Measurements from ENCODE around the gene PPP1R2.
"Not testable (repeated sequence)": the region's sequence is repeated elsewhere in the genome, so short reads cannot be mapped to it uniquely, and the experiment has no call there.

PPP1R2 gene

GRCh38 chr3:195542698-195543499 lies at the start of gene PPP1R2:
Gene PPP1R2, minus strand, starts transcription at chr3:195543325. Its CDS starts 300 bp downstream, at chr3:195543025.
- DNase-seq = peak; percentile 89

DNA sequence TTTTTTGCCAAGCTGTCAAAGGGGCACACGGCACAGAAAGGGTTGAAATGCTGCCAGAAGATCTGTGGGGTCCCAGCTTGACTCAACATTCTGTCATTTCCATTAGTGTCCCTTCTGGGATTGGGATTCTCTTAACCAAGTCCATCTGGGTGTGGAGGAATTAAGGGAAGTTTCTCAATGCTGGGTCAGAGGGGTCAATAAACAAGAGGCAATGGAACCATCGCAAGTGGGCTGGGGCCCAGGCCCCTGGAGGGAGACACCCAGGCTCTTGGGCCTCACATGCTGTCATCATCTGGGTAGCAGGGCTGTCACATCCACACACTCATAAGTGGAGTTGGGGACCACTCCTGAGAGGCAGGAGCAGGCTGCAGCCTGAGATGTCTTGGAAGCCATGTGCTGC lies 48.7 kb upstream of the PPP1R2 start:
- DNase-seq = no peak

DNA sequence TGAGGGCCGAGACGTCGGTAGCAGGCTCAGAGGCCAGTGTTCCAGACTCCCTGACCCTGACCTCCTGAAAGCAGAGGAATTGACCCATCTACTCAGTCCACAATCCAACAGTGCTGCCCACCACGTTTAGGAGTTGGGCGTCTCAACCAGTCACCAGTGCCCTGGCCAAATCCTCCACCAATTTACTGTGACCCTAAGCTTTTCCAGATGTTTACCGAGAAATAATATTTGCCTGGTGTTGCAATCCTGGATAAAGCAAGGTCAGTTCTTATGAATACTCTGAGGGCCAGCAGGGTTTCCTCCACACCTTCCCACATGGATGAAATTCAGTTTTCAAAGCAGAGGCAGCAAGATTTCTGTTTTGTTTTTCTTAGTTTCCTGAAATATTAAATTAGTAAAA lies 48.1 kb upstream of the PPP1R2 start:
- DNase-seq = no peak

DNA sequence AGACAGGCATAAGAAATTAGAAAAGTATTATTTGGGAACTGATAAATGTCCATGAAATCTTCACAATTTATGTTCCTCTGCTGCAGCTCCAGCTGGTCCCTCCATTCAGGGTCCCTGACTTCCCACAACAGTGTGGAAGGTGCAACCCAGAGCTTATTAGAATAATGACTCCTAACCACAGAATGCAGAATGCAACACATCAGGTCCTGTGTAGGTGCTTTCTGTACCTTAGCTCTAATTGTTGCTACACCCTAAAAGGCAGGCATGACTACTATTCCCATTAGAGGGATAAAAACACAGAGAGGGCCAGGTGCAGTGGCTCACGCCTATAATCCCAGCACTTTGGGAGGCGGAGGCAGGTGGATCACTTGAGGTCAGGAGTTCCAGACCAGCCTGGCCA lies 47.3 kb upstream of the PPP1R2 start:
- DNase-seq = not testable (repeated sequence)

- DNase-seq = not testable (repeated sequence)
Measured at GRCh38 chr3:195589796-195590195, 46.7 kb upstream of the PPP1R2 start.

GRCh38 chr3:195587824-195588223 lies 44.7 kb upstream of the PPP1R2 start:
- no peak for DNase-seq

DNA sequence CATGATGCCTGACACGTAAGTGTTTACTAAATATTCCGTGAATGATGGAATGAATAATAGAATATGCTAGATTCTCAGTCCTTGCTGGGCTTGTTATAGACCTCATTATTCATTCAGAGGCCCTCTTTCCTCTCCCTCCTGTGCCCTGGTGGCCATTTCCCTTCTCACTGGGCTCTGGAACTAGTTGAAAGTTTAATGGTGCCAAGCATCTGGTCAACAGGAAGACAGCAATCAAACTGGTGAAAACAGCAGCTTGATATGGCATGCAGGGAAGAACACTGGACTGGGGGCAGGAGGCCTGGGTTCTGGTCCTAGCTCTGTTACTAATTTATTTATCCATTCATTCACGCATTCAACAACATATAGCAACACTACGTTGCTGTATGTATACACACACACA lies 44.3 kb upstream of the PPP1R2 start:
- no peak for DNase-seq

- DNase-seq = no peak
Measured at GRCh38 chr3:195584543-195584870, 41.4 kb upstream of the PPP1R2 start.

DNA sequence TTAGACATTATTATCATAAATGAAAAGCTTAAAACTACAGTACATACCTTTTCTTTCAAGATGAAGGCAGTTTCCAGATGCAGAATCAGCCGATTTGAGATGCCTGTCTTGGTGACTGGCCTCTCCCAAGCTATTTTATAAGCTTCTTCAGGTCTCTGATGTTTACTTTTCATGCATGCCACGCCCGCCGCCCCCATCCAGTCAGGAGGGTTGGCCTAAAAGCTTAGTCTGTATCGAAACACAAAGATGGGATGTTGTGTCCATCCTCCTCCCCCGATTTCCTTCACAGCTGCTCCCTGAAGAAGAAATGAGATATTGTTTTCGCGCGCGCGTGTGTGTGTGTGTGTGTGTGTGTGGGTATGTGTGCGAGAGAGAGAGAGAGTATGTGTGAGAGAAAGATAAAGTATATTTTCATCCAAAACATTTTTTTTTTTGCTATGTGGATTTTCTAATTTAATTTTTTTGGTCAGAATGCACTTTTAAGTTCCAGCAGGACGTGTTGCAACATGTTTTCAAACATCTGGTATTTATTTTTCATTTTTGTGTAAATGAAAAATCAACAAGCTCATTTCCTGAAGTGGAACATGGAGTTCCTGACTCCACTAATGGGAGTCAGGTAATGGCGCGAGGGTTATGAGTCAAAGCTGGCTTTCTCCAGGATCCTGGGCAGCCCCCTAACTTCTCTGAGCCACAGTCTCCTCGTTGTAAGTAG lies 40.9 kb upstream of the PPP1R2 start, which contains the start of gene APOD:
Gene APOD, minus strand, starts transcription at position 110 of the 712 bp plus-strand sequence. CDS start 4,479 bp downstream, outside the sequence.
- DNase-seq = no peak

DNA sequence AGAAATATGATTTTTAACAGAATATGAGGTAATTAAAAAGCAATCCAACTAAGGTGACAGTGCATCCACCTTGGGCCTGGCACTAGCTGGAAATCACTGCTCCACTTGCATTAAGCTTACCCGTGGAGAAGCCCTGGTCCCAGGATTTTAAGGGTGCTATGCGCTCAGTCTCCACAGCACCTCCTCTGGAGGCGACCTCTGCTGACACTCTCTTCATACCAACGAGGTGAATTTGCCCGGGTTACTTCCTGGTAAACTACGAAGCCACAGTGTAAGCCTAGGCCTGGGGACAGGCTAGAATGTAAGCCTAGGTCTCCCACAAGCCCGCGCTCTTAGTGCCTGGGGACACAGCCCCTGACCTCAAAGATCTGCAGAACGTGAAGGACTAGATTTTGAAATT lies 39.8 kb upstream of the PPP1R2 start:
- no peak for DNase-seq

DNA sequence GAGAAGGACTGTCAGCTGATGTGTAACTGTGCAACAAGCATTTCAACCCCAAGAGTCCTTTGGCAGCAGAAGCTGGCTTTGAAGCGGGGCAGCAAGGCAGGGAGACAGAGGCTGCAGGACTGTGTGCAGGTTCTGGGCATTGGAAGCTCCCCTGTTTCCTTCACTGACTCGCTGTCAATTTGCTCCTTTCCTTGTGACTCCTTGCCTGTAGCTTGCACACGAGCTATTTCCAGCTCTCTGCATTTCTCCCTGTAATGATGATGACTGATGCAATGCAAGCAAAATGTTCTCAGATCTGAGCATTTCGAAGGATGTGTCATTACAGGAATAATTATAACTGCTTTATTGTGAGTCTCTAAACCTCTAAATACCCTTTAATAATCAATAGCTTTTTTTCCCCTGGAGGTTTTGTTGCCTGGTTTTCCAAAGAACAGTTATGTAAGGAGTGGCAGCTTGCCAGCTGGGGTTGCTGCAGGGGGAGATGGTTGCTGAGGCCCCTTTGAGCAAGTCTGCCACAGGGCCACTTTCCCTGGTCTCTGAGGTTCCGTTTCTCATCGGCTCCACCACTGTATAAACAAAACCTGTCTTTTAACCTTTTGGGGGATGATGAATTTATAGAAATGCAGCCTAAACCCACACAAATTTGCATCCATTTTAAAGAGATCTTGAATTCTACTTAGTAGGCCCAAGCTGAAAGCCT lies 37.8 kb upstream of the PPP1R2 start:
- DNase-seq = no peak

DNA sequence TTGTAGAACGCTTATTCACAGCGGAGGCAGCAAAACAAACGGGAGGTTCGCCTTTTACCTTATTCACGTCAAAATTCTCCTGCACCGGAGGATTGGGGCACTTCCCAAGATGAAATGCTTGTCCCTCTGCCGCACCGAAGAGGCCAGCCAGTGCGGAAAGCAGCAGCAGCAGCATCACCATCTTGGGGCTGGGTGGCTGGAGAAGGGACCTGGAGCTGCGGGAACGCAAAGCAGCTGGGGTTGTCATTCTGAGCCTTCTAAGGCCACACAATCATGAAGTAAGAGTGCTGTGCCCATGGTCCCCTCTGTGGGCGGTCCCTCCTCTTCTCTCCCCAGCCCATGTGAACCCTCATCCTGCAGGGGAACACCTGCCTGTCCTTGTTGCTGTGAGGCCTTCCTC lies 36.2 kb upstream of the PPP1R2 start:
- DNase-seq = no peak

GRCh38 chr3:195578565-195578964 lies 35.4 kb upstream of the PPP1R2 start:
- no peak for DNase-seq

GRCh38 chr3:195577645-195578177 lies 34.6 kb upstream of the PPP1R2 start:
- no peak for DNase-seq

DNA sequence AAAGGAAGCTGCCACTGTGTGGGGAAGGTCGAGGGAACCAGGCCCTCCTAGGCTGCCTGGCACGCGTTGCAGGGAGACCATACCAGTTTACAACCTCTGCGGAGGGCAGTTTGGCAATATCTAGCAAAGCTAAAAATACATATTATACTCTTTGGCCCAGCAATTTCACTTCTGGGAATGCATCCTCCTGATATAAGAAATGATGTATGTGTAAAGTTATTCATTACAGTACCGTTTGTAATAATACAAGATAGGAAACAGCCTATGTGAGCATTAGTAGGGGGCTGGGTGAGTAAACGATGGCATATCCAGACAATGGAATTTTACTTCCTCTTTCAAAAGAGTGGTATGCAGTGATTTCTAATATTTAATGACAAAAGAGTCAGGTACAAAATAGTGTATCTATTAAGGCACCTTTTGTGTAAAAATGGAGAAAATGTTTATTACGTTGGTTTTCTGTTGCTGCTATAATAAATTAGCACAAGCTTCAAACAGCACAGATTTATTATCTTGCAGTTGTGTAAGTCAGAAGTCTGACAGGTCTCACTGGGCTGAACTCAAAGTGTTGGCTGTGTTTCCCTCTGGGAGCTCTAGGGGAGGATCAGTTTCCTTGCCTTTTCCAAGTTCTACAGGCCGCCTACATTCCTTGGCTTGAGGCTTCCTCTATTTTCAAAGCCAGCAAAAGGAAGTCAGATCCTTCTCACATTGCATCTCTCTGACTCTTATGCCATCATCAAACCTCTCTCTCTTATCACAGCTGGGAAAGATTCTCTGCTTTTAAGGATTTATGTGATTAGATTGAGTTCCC lies 31.6 kb upstream of the PPP1R2 start:
- DNase-seq = no peak

- no peak for DNase-seq
Measured at GRCh38 chr3:195573611-195574496, 30.7 kb upstream of the PPP1R2 start.

GRCh38 chr3:195571361-195571760 lies 28.2 kb upstream of the PPP1R2 start:
- DNase-seq = peak; percentile 31

- DNase-seq = no peak
Measured at GRCh38 chr3:195570912-195571311, 27.8 kb upstream of the PPP1R2 start.

- DNase-seq = no peak
Measured at GRCh38 chr3:195570344-195570743, 27.2 kb upstream of the PPP1R2 start.

- no peak for DNase-seq
Measured at GRCh38 chr3:195568630-195569029, 25.5 kb upstream of the PPP1R2 start.

DNA sequence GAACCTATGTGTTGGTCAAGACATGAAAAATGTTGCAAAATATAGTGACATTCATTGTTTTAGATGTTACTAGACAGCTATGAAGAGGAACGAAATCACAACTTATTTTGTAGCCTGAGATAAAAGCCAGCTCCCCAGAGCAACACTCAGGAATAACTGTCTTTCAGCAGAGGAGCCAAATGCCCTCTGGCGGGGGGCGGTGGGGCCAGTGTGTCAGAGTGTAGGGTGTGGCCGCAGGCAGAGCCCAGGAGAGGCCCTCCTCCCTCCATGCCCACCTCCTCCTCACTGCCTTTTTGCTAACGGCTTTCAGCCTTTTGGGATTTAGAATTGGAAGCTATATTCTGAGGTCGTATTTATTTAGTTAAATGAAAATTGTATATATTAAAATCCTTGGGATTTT lies 23.7 kb upstream of the PPP1R2 start:
- DNase-seq = peak; percentile 34

GRCh38 chr3:195565716-195566115 lies 22.6 kb upstream of the PPP1R2 start:
- no peak for DNase-seq

Data from OCI-M1 (cell line).